ENCODE measurements around the gene UBXN6. TPM values are rescaled to one million over a fixed set of nuclear protein-coding genes. Genes with fewer than 3 reads are reported as not detected.

UBXN6 gene
- total RNA-seq, 1 experiment from 2014 or later = 76.5 TPM

GRCh38 chr19:4482721-4483364 lies 25.2 kb upstream of the UBXN6 start:
- Histone ChIP-seq H3K9me2 (ENCODE audit: insufficient read depth) (no peaks in the 10 kb centered on the region), H3K4me1 (ENCODE audit: control insufficient read depth in 1 of 2, insufficient read depth in 2 of 2, low read length in 2 of 2) (no peaks in the 10 kb centered on the region; a peak in 1 of 4 replicates), H3K4me2 (ENCODE audit: low read length) (no peak overlapping the region), H3K27ac (ENCODE audit: low read depth, low read length) (no peak overlapping the region), H3K9me3 (ENCODE audit: control insufficient read depth in 1 of 2, insufficient read depth in 1 of 2, low read depth in 1 of 2, low read length in 2 of 2) (no peaks in the 10 kb centered on the region), H4K20me1 (ENCODE audit: insufficient read depth) (no peaks in the 10 kb centered on the region), H2AFZ (ENCODE audit: low read depth, low read length, poor library complexity, severe bottlenecking) (no peak overlapping the region), H3K79me2 (ENCODE audit: insufficient read depth, low read length) (peaks cover 2% of the 10 kb centered on the region; the same call in 1 of the 2 replicates), H3K27me3 (ENCODE audit: insufficient read depth, low read length) (no peaks in the 10 kb centered on the region), H3K36me3 (ENCODE audit: control insufficient read depth in 1 of 2, insufficient read depth in 2 of 2, low read length in 2 of 2) (peaks cover 5 to 10% of the 10 kb centered on the region in 2 experiments; a peak in 3 of 4 replicates), H3K9ac (ENCODE audit: low read length) (no peak overlapping the region), H3K4me3 (replicated peaks in 1 of 2; ENCODE audit: low read depth in 1 of 2, low read length in 2 of 2) (no peak overlapping the region)
- RAD21 ChIA-PET (ENCODE audit: low non-redundant PET in 1 of 2, low total read pairs in 2 of 2, uncharacterized antibody in 2 of 2, unreplicated experiment in 2 of 2) = no interaction called here
- no peak for TF ChIP-seq FOSL1 (IDR thresholded peaks at IDR 0.05; ENCODE audit: low read depth)
- no peak for TF ChIP-seq ATF3 (IDR thresholded peaks at IDR 0.05)
- no peak for TF ChIP-seq ZFX (IDR thresholded peaks at IDR 0.05)
- no peak for TF ChIP-seq CBX3 (IDR thresholded peaks at IDR 0.05; ENCODE audit: low read depth)
- TF ChIP-seq JUND (IDR thresholded peaks at IDR 0.05) = no peak
- no peak for TF ChIP-seq ZNF274 (IDR thresholded peaks at IDR 0.05; ENCODE audit: low read depth, low read length)
- TF ChIP-seq POLR2AphosphoS5 (IDR thresholded peaks at IDR 0.05; ENCODE audit: low read depth, low read length) = no peak
- TF ChIP-seq ZBTB33 (IDR thresholded peaks at IDR 0.05; ENCODE audit: extremely low read depth, insufficient replicate concordance, low read length) = no peak
- no peak for TF ChIP-seq EZH2 (IDR thresholded peaks at IDR 0.05)
- no peak for TF ChIP-seq CTCF (IDR thresholded peaks at IDR 0.05 in 2 of 3, conservative IDR thresholded peaks at IDR 0.05 in 1 of 3; ENCODE audit: borderline replicate concordance in 1 of 3, insufficient read depth in 1 of 3, low read depth in 2 of 3, low read length in 2 of 3)
- TF ChIP-seq YY1 (IDR thresholded peaks at IDR 0.05; ENCODE audit: extremely low read depth, insufficient replicate concordance, low read depth, low read length) = no peak
- no peak for TF ChIP-seq CEBPB (IDR thresholded peaks at IDR 0.05; ENCODE audit: low read depth)
- POLR2A ChIA-PET = interaction anchor here (0.6 kb wide), 1 partner anchor 11 kb away, joined by 3 read pairs; the partner anchor contains the start of gene HDGFL2
- CTCF ChIA-PET = no interaction called here
- ATAC-seq (peak; percentile 58), DNase-seq (ENCODE audit: low read depth, low spot score) (no peak)
- intact Hi-C loops (cut with micrococcal nuclease) = no loop called here
- BruUV-seq (replicated peaks) = no TSS peak
